Astrocyte of the spinal cord (primary cell): ENCODE results near the gene PPP4R3A.

Experiments used
- DNase-seq: peaks from one replicate; pipeline ENCODE4 v3.0.0; 2011; ENCODE audit warnings: low read depth, low spot score
- H3K4me3 ChIP-seq: 2 replicates; pipeline ENCODE4 v1.5.1; 2011; ENCODE audit warnings: low read depth, mild to moderate bottlenecking, low read length, moderate library complexity
- CTCF ChIP-seq: IDR thresholded peaks from 2 replicates; pipeline ENCODE4 v1.5.1; 2012; ENCODE audit warnings: low read depth, mild to moderate bottlenecking, low read length, inconsistent platforms
- in situ Hi-C: cut with HindIII; loops from 2 replicates; pipeline ENCODE4 v1.10.0; 2017; ENCODE audit warnings: low sequenced_read_pairs

Gene PPP4R3A

GRCh38 chr14:91466192-91466591 is 43.9 kb downstream of the PPP4R3A start:
- in situ Hi-C loops = no loop called here
- H3K4me3 ChIP-seq = no peak overlapping the region
- TF ChIP-seq CTCF = no peak
- DNase-seq = no peak

GRCh38 chr14:91464615-91465205 is 45.4 kb downstream of the PPP4R3A start:
- no peak overlapping the region for H3K4me3 ChIP-seq
- TF ChIP-seq CTCF = no peak
- in situ Hi-C loops = no loop called here
- DNase-seq = no peak

GRCh38 chr14:91458612-91459011 is 51.5 kb downstream of the PPP4R3A start:
- no peak for TF ChIP-seq CTCF
- no peak overlapping the region for H3K4me3 ChIP-seq

GRCh38 chr14:91456283-91456682 is 53.8 kb downstream of the PPP4R3A start:
- H3K4me3 ChIP-seq = no peak overlapping the region
- DNase-seq = no peak
- TF ChIP-seq CTCF = no peak
- in situ Hi-C loops = no loop called here

More at GRCh38 chr14:91458612-91459011, 51.5 kb downstream of the PPP4R3A start:
- in situ Hi-C loops = no loop called here
- no peak for DNase-seq

- no peak for TF ChIP-seq CTCF
- in situ Hi-C loops = no loop called here
- DNase-seq = no peak
- H3K4me3 ChIP-seq = no peak overlapping the region
These were observed 55.5 kb downstream of the PPP4R3A start for GRCh38 chr14:91454580-91454979.

- no peak overlapping the region for H3K4me3 ChIP-seq
- TF ChIP-seq CTCF = no peak
- no peak for DNase-seq
- in situ Hi-C loops = no loop called here
These were observed 56.0 kb downstream of the PPP4R3A start for GRCh38 chr14:91454155-91454554.

- no peak for TF ChIP-seq CTCF
- in situ Hi-C loops = no loop called here
- no peak overlapping the region for H3K4me3 ChIP-seq
- no peak for DNase-seq
These were observed 56.4 kb downstream of the PPP4R3A start for GRCh38 chr14:91453744-91454143.
